Chondrocyte (in vitro differentiated cells): ENCODE data around the gene ROBO4. TPM values are rescaled to one million over a fixed set of nuclear protein-coding genes. Genes with fewer than 3 reads are reported as not detected.

Source experiments
- DNase-seq: peaks from one replicate; pipeline ENCODE4 v3.0.0; 2021; ENCODE audit warnings: mixed read lengths, low spot score
- H3K27ac Mint-ChIP-seq: one replicate; pipeline ENCODE4 v1.8.0; 2021; ENCODE audit warnings: mild to moderate bottlenecking, moderate library complexity, mixed read lengths; ENCODE audit not compliant: unreplicated experiment
- H3K27me3 Mint-ChIP-seq: 2 replicates; pipeline ENCODE4 v1.8.0; 2021; ENCODE audit warnings: low read depth, mixed read lengths
- H3K36me3 Mint-ChIP-seq: 2 replicates; pipeline ENCODE4 v1.8.0; 2021; ENCODE audit warnings: low read depth, mixed read lengths
- H3K4me1 Mint-ChIP-seq: 2 replicates; pipeline ENCODE4 v1.8.0; 2021; ENCODE audit warnings: low read depth, mild to moderate bottlenecking, mixed read lengths
- H3K4me3 Mint-ChIP-seq: one replicate; pipeline ENCODE4 v1.8.0; 2021; ENCODE audit warnings: mild to moderate bottlenecking, moderate library complexity, mixed read lengths; ENCODE audit not compliant: unreplicated experiment
- H3K9me3 Mint-ChIP-seq: 2 replicates; pipeline ENCODE4 v1.8.0; 2021; ENCODE audit warnings: low read depth, mixed read lengths
- total RNA-seq: library from RNA; stranded (reverse); gene quantifications from 3 replicates; pipeline ENCODE4 v1.2.1, GENCODE V29; 2021
- TF ChIP-seq, protein P1 (sequence below): fragments of 200-600 bp; sonication (generic); IDR thresholded peaks from 2 replicates; pipeline ENCODE4 v1.5.0; 2021; ENCODE audit warnings: antibody characterized with exemption, mild to moderate bottlenecking, moderate library complexity

Gene ROBO4
- total RNA-seq, 1 donor from 2014 or later, result not detected

DNA sequence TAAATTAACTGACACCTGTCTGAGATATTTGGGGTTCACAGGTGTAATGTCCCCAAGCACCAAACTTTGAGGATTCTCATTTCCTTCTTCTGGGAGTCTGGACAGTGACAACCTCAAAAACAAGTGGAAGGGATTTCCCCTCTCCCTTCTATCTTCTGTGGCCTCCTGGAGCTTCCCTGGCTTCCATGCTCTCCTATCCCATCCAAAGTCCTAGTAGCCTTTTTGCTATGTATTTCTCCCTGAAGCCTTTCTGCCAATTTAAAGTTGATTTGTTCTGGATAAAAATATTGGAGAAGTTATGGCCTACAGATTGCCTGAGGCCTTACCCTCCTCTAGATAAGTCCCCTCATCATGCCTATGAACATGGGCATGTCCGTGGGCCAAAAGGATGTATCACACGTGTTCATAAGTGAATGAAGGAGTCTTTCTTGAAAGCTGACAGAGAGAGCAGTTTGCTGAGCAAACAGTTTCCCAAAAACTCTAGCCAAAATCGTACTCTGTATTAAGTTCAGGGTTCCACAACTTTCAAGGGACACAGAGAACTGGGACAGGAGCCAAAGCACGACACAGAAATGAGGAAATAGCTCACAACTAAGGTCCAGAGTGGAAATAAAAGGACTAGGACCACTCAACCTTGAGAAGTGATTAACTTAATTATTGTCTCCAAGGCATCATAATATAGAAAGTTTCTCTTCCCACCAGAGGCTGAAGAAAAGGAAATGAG is 31.4 kb upstream of the ROBO4 start:
- H3K4me1 Mint-ChIP-seq, result no peaks in the 10 kb centered on the region
- TF ChIP-seq, protein P1, sequence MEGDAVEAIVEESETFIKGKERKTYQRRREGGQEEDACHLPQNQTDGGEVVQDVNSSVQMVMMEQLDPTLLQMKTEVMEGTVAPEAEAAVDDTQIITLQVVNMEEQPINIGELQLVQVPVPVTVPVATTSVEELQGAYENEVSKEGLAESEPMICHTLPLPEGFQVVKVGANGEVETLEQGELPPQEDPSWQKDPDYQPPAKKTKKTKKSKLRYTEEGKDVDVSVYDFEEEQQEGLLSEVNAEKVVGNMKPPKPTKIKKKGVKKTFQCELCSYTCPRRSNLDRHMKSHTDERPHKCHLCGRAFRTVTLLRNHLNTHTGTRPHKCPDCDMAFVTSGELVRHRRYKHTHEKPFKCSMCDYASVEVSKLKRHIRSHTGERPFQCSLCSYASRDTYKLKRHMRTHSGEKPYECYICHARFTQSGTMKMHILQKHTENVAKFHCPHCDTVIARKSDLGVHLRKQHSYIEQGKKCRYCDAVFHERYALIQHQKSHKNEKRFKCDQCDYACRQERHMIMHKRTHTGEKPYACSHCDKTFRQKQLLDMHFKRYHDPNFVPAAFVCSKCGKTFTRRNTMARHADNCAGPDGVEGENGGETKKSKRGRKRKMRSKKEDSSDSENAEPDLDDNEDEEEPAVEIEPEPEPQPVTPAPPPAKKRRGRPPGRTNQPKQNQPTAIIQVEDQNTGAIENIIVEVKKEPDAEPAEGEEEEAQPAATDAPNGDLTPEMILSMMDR, result no peak
- H3K9me3 Mint-ChIP-seq, result no peaks in the 10 kb centered on the region
- no peak overlapping the region for H3K27ac Mint-ChIP-seq
- H3K4me3 Mint-ChIP-seq, result no peak overlapping the region
- H3K36me3 Mint-ChIP-seq, result no peaks in the 10 kb centered on the region
- H3K27me3 Mint-ChIP-seq, result no peaks in the 10 kb centered on the region
- no peak for DNase-seq

DNA sequence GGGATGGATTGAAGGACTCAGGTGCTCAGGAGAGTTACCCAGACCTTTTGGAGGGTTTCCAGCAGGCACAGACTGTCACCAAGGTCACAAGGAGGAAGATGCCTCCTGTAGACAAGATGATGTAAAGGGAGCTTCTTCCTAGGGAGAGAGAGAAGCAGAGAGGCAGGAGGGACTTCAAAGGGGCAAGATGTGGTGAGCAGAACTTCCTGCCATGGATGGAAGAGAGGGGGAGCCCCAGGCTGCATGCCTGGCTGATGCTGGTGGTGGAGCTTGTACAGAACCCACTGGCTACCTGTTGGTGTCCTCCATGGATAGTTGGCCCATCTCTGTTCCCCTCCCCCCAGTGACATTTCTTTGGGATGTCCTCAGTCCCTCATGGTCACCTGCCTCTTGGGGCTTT is 25.6 kb upstream of the ROBO4 start:
- Mint-ChIP-seq H3K27me3 (no peaks in the 10 kb centered on the region), H3K4me1 (peaks cover 7% of the 10 kb centered on the region), H3K4me3 (no peak overlapping the region), H3K9me3 (no peaks in the 10 kb centered on the region), H3K27ac (no peak overlapping the region), H3K36me3 (no peaks in the 10 kb centered on the region)
- no peak for DNase-seq
- TF ChIP-seq, protein P1, result no peak

DNA sequence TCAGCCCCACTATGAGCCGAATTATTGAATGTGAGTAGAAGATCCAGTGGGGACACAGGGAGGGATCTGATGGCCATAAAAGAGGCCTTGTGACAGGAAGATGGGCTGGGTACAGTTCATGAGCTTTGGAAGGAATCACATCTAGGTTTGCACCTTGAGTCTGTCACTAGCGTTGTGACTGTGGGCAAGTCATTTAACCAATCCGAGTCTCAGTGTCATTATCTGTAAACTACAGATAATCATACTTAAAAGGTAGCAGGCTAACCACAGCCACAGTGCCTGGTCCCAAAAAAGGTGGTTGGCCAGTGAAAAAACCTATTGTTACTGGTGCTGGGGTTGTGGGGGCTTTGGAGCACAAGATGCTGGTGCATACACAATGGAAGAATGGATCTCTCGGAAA is 25.2 kb upstream of the ROBO4 start:
- Mint-ChIP-seq H3K9me3 (no peaks in the 10 kb centered on the region), H3K27me3 (no peaks in the 10 kb centered on the region), H3K27ac (no peak overlapping the region), H3K4me3 (no peak overlapping the region), H3K36me3 (no peaks in the 10 kb centered on the region), H3K4me1 (peaks cover 7% of the 10 kb centered on the region)
- no peak for DNase-seq
- TF ChIP-seq, protein P1, result no peak

DNA sequence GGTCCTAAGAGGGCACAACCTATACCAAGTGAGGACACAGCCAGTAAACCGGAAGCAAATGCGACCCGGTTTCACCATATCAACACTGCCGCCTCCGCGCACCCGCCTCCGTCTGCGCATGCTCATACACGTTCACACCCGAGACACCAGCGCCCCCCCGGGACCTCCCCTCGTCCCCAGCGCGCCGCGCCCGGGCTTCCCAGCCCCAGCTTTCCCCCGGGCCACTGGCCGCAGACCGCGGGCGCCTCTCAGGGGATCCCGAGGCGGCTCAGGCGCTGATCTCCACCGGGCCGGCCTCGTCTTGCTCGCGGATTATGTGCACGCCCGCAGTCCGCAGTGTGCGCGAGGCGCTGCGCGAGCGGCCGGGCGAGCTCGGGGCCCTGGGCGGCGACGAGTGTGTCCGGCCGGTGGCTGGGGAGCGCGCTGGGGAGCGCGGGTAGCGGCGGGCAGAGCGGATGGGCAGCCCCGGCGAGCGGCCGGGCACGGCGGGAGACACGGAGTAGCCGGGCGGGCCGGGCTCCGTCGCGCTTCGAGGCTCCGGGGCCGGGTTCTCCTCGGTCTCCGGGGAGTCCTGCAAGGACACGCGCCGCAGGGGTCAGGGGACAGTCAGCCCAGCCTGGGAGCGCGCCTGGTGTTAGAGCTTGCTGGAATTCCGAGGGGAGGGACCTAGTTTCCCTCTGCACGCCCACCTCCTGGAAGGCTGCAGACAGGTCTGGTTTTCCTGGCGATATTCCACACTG is 23.4 kb upstream of the ROBO4 start:
- H3K27ac Mint-ChIP-seq, result peak overlapping the region; percentile 50
- no peaks in the 10 kb centered on the region for H3K27me3 Mint-ChIP-seq
- peak overlapping the region; percentile 66 for H3K4me3 Mint-ChIP-seq
- DNase-seq, result no peak
- H3K36me3 Mint-ChIP-seq, result no peaks in the 10 kb centered on the region
- H3K9me3 Mint-ChIP-seq, result no peaks in the 10 kb centered on the region
- H3K4me1 Mint-ChIP-seq, result peaks cover 7% of the 10 kb centered on the region
- TF ChIP-seq, protein P1, result peak; percentile 34

DNA sequence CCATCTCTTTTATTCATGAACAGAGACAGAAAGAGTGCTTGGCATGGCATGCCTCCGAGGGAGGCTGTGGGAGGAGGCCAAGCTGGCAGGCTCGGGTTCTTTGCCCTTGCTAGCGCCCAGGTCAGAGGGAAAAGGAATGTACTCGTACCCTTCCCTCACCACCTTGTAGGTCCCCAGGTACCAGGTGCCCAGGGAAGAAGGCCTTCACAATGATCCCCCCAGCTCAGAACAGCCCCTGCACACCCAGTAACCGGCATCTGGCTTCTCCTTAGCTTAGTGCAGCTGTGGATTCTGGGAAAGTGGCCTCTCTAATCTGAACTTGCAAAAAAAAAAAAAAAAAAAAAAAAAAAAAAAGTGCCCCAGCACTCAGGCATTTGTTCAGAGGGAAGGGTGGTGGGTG is 22.7 kb upstream of the ROBO4 start:
- no peak for DNase-seq
- peaks cover 3% of the 10 kb centered on the region for H3K9me3 Mint-ChIP-seq
- H3K27ac Mint-ChIP-seq, result peak overlapping the region; percentile 50
- peaks cover 7% of the 10 kb centered on the region for H3K4me1 Mint-ChIP-seq
- H3K27me3 Mint-ChIP-seq, result no peaks in the 10 kb centered on the region
- peak overlapping the region; percentile 66 for H3K4me3 Mint-ChIP-seq
- TF ChIP-seq, protein P1, result no peak
- no peaks in the 10 kb centered on the region for H3K36me3 Mint-ChIP-seq
